Mononuclear cell (primary cell): Measurements from ENCODE around the gene SFMBT2. TPM values are rescaled to one million over a fixed set of nuclear protein-coding genes. Genes with fewer than 3 reads are reported as not detected.

Experiments used
- H3K27me3 ChIP-seq: 2 replicates; pipeline ENCODE4 v1.6.0; 2011; ENCODE audit warnings: low read length, control low read depth; ENCODE audit not compliant: insufficient read depth
- H3K4me1 ChIP-seq: 2 replicates; pipeline ENCODE4 v1.5.1; 2011; ENCODE audit warnings: mild to moderate bottlenecking, low read length, control low read depth; ENCODE audit not compliant: insufficient read depth
- H3K4me3 ChIP-seq: 2 replicates; pipeline ENCODE4 v1.5.1; 2011; ENCODE audit warnings: mild to moderate bottlenecking, low read length, moderate library complexity
- H3K9me3 ChIP-seq: 2 replicates; pipeline ENCODE4 v1.5.1; 2011; ENCODE audit warnings: low read depth, mild to moderate bottlenecking, control low read depth, low read length
- total RNA-seq: library from RNA; depleted of rRNA; stranded (reverse); fragments of >200 nt; gene quantifications from one replicate; pipeline ENCODE4 v1.2.3, GENCODE V29; 2012

The SFMBT2 gene
- total RNA-seq, 1 donor, result 22.8 TPM

- no peaks in the 10 kb centered on the region for H3K27me3 ChIP-seq
These were observed 23.5 kb upstream of the SFMBT2 start for GRCh38 chr10:7434378-7434777.

GRCh38 chr10:7433861-7434260, 23.0 kb upstream of the SFMBT2 start:
- H3K4me1 ChIP-seq, result peaks cover 16% of the 10 kb centered on the region
- no peaks in the 10 kb centered on the region for H3K9me3 ChIP-seq
- H3K27me3 ChIP-seq, result no peaks in the 10 kb centered on the region
- H3K4me3 ChIP-seq, result no peak overlapping the region

More at GRCh38 chr10:7434378-7434777, 23.5 kb upstream of the SFMBT2 start:
- Histone ChIP-seq H3K4me1 (peaks cover 20% of the 10 kb centered on the region), H3K9me3 (no peaks in the 10 kb centered on the region), H3K4me3 (no peak overlapping the region)

- Histone ChIP-seq H3K4me1 (peaks cover 8% of the 10 kb centered on the region), H3K27me3 (no peaks in the 10 kb centered on the region), H3K9me3 (no peaks in the 10 kb centered on the region), H3K4me3 (no peak overlapping the region)
These were observed 22.3 kb upstream of the SFMBT2 start for GRCh38 chr10:7432884-7433726.

- Histone ChIP-seq H3K9me3 (no peaks in the 10 kb centered on the region), H3K4me1 (no peaks in the 10 kb centered on the region), H3K4me3 (no peak overlapping the region), H3K27me3 (no peaks in the 10 kb centered on the region)
These were observed 18.0 kb upstream of the SFMBT2 start for GRCh38 chr10:7428673-7429350.

- no peak overlapping the region for H3K4me3 ChIP-seq
- H3K4me1 ChIP-seq, result no peaks in the 10 kb centered on the region
- no peaks in the 10 kb centered on the region for H3K9me3 ChIP-seq
- no peaks in the 10 kb centered on the region for H3K27me3 ChIP-seq
These were observed 15.5 kb upstream of the SFMBT2 start for GRCh38 chr10:7426349-7426748.

GRCh38 chr10:7425691-7426090, 14.9 kb upstream of the SFMBT2 start:
- Histone ChIP-seq H3K27me3 (no peaks in the 10 kb centered on the region), H3K4me3 (no peak overlapping the region), H3K9me3 (no peaks in the 10 kb centered on the region), H3K4me1 (no peaks in the 10 kb centered on the region)

GRCh38 chr10:7424919-7425318, 14.1 kb upstream of the SFMBT2 start:
- no peaks in the 10 kb centered on the region for H3K27me3 ChIP-seq

GRCh38 chr10:7424315-7424714, 13.5 kb upstream of the SFMBT2 start:
- H3K4me1 ChIP-seq, result no peaks in the 10 kb centered on the region
- H3K9me3 ChIP-seq, result no peaks in the 10 kb centered on the region
- no peak overlapping the region for H3K4me3 ChIP-seq
- no peaks in the 10 kb centered on the region for H3K27me3 ChIP-seq

More at GRCh38 chr10:7424919-7425318, 14.1 kb upstream of the SFMBT2 start:
- no peaks in the 10 kb centered on the region for H3K4me1 ChIP-seq
- no peaks in the 10 kb centered on the region for H3K9me3 ChIP-seq
- no peak overlapping the region for H3K4me3 ChIP-seq

GRCh38 chr10:7423521-7423920, 12.7 kb upstream of the SFMBT2 start:
- H3K4me1 ChIP-seq, result no peaks in the 10 kb centered on the region
- H3K9me3 ChIP-seq, result no peaks in the 10 kb centered on the region
- H3K27me3 ChIP-seq, result no peaks in the 10 kb centered on the region
- H3K4me3 ChIP-seq, result no peak overlapping the region

- Histone ChIP-seq H3K4me1 (no peaks in the 10 kb centered on the region), H3K27me3 (no peaks in the 10 kb centered on the region)
These were observed 10.7 kb upstream of the SFMBT2 start for GRCh38 chr10:7421526-7421925.

GRCh38 chr10:7419998-7420397, 9.2 kb upstream of the SFMBT2 start:
- Histone ChIP-seq H3K27me3 (no peaks in the 10 kb centered on the region), H3K9me3 (no peaks in the 10 kb centered on the region), H3K4me3 (no peak overlapping the region), H3K4me1 (no peaks in the 10 kb centered on the region)

More at GRCh38 chr10:7421526-7421925, 10.7 kb upstream of the SFMBT2 start:
- Histone ChIP-seq H3K4me3 (no peak overlapping the region), H3K9me3 (no peaks in the 10 kb centered on the region)

- Histone ChIP-seq H3K9me3 (no peaks in the 10 kb centered on the region), H3K4me3 (no peak overlapping the region), H3K4me1 (peaks cover 2% of the 10 kb centered on the region), H3K27me3 (peaks cover 11% of the 10 kb centered on the region)
These were observed 7.0 kb upstream of the SFMBT2 start for GRCh38 chr10:7417807-7418206.

- no peaks in the 10 kb centered on the region for H3K9me3 ChIP-seq
- H3K4me1 ChIP-seq, result peaks cover 9% of the 10 kb centered on the region
- peaks cover 17% of the 10 kb centered on the region for H3K27me3 ChIP-seq
- H3K4me3 ChIP-seq, result no peak overlapping the region
These were observed 6.3 kb upstream of the SFMBT2 start for GRCh38 chr10:7417103-7417623.

- Histone ChIP-seq H3K9me3 (no peaks in the 10 kb centered on the region), H3K4me1 (peaks cover 21% of the 10 kb centered on the region), H3K27me3 (peaks cover 24% of the 10 kb centered on the region)
These were observed 3.9 kb upstream of the SFMBT2 start for GRCh38 chr10:7414766-7415165.

GRCh38 chr10:7412928-7413282, 2.1 kb upstream of the SFMBT2 start:
- H3K4me3 ChIP-seq, result no peak overlapping the region
- peaks cover 38% of the 10 kb centered on the region for H3K4me1 ChIP-seq
- peaks cover 24% of the 10 kb centered on the region for H3K27me3 ChIP-seq
- no peaks in the 10 kb centered on the region for H3K9me3 ChIP-seq

More at GRCh38 chr10:7414766-7415165, 3.9 kb upstream of the SFMBT2 start:
- H3K4me3 ChIP-seq, result no peak overlapping the region
